Measurements from ENCODE around the gene ATG13.

The ATG13 gene

DNA sequence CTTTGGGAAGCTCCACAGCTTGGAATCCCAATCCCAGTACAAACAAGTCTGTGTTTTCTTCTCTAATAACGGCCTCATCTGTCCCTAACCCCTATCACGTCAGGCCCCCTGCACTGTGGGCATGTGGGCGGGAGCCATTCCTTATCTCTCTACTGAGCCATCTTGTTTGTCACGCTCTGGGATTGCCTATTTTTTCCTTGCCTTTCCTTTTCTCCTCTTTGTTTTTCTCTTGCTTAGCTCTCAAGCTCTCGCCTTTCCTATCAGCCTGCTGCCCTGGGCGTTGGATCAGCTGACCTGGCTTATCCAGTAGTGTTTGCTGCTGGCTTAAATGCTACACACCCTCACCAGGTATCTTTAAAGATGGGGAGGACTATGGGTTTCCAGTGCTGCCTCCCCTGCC lies 47.3 kb downstream of the ATG13 start:
- Histone ChIP-seq H3K27ac (ENCODE audit: low read depth, low read length, poor library complexity, severe bottlenecking) (no peak overlapping the region), H3K9me2 (ENCODE audit: low read depth, low read length) (no peaks in the 10 kb centered on the region), H3K36me3 (ENCODE audit: insufficient read depth, low read length) (peaks cover 79% of the 10 kb centered on the region)

DNA sequence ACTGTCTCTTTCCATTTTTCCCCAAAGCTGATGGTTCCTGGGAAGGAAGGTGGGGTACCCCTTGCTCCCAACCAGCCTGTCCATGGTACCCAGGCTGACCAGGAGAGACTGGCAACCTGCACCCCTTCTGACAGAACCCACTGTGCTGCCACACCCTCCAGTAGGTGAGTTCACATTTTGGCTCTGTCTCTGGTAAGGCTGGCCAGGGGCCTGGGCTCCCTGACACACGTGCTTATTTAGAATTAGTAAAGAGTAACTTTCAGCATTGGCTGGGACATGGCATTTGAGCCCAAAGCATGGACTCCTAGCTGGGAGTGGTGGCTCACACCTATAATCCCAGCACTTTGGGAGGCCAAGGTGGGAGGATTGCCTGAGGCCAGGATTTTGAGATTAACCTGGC lies 48.0 kb downstream of the ATG13 start:
- Histone ChIP-seq H3K27ac (ENCODE audit: low read depth, low read length, poor library complexity, severe bottlenecking) (no peak overlapping the region), H3K36me3 (ENCODE audit: insufficient read depth, low read length) (peaks cover 78% of the 10 kb centered on the region)

More for the DNA sequence above, 47.3 kb downstream of the ATG13 start:
- Histone ChIP-seq H3K4me2 (ENCODE audit: low read length) (no peak overlapping the region), H4K20me1 (ENCODE audit: insufficient read depth, low read length) (no peaks in the 10 kb centered on the region), H3K4me1 (ENCODE audit: insufficient read depth, low read length, severe bottlenecking) (peaks cover 31% of the 10 kb centered on the region), H3K9me3 (ENCODE audit: low read length) (no peaks in the 10 kb centered on the region), H3K27me3 (ENCODE audit: insufficient read depth, low read length) (no peaks in the 10 kb centered on the region), H3F3A (ENCODE audit: insufficient read depth, low read length) (no peaks in the 10 kb centered on the region), H3K79me2 (ENCODE audit: insufficient read depth, low read length) (no peaks in the 10 kb centered on the region), H3K4me3 (ENCODE audit: low read depth, low read length, poor library complexity, severe bottlenecking) (no peak overlapping the region), H3K9ac (ENCODE audit: low read length) (no peak overlapping the region), H2AFZ (ENCODE audit: low read length) (no peak overlapping the region)
- TF ChIP-seq, protein P1, sequence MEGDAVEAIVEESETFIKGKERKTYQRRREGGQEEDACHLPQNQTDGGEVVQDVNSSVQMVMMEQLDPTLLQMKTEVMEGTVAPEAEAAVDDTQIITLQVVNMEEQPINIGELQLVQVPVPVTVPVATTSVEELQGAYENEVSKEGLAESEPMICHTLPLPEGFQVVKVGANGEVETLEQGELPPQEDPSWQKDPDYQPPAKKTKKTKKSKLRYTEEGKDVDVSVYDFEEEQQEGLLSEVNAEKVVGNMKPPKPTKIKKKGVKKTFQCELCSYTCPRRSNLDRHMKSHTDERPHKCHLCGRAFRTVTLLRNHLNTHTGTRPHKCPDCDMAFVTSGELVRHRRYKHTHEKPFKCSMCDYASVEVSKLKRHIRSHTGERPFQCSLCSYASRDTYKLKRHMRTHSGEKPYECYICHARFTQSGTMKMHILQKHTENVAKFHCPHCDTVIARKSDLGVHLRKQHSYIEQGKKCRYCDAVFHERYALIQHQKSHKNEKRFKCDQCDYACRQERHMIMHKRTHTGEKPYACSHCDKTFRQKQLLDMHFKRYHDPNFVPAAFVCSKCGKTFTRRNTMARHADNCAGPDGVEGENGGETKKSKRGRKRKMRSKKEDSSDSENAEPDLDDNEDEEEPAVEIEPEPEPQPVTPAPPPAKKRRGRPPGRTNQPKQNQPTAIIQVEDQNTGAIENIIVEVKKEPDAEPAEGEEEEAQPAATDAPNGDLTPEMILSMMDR (IDR thresholded peaks at IDR 0.05; ENCODE audit: low read length), result no peak
- TF ChIP-seq EZH2 (IDR thresholded peaks at IDR 0.05; ENCODE audit: borderline replicate concordance, low read length), result no peak

DNA sequence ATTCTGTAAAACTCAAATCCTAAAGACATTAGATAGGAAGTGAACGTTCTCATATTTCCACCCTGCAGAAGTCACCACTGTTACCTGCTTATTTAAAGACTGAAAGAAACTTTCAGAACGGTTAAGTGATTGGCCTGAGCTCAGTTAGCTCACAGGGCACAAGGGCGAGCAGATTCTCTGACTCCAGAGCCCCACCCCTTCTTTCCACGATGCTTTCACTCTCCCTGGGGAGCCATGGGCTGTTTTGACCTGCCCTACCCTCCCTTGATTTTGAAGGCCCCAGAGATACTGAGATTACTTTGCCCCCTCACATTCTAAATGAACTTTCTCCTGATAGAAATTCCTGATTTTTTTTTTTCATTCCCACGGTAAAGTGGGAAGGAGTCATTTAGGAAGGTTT lies 49.2 kb downstream of the ATG13 start:
- Histone ChIP-seq H3K4me3 (ENCODE audit: low read depth, low read length, poor library complexity, severe bottlenecking) (no peak overlapping the region), H3K36me3 (ENCODE audit: insufficient read depth, low read length) (peaks cover 84% of the 10 kb centered on the region), H2AFZ (ENCODE audit: low read length) (no peak overlapping the region), H3K9me2 (ENCODE audit: low read depth, low read length) (no peaks in the 10 kb centered on the region), H3K27me3 (ENCODE audit: insufficient read depth, low read length) (no peaks in the 10 kb centered on the region), H3K27ac (ENCODE audit: low read depth, low read length, poor library complexity, severe bottlenecking) (peak overlapping the region; percentile 58), H4K20me1 (ENCODE audit: insufficient read depth, low read length) (no peaks in the 10 kb centered on the region), H3K9me3 (ENCODE audit: low read length) (no peaks in the 10 kb centered on the region), H3K4me2 (ENCODE audit: low read length) (no peak overlapping the region), H3F3A (ENCODE audit: insufficient read depth, low read length) (no peaks in the 10 kb centered on the region), H3K9ac (ENCODE audit: low read length) (0 out of 2 replicates have a peak overlapping the region, but pooled peaks have one; percentile 22), H3K79me2 (ENCODE audit: insufficient read depth, low read length) (no peaks in the 10 kb centered on the region), H3K4me1 (ENCODE audit: insufficient read depth, low read length, severe bottlenecking) (peaks cover 27% of the 10 kb centered on the region)
- TF ChIP-seq, protein P1 (IDR thresholded peaks at IDR 0.05; ENCODE audit: low read length), result no peak
- no peak for TF ChIP-seq EZH2 (IDR thresholded peaks at IDR 0.05; ENCODE audit: borderline replicate concordance, low read length)

More for the DNA sequence above, 48.0 kb downstream of the ATG13 start:
- Histone ChIP-seq H3K27me3 (ENCODE audit: insufficient read depth, low read length) (no peaks in the 10 kb centered on the region), H3K9ac (ENCODE audit: low read length) (no peak overlapping the region), H3K4me3 (ENCODE audit: low read depth, low read length, poor library complexity, severe bottlenecking) (no peak overlapping the region), H3K4me1 (ENCODE audit: insufficient read depth, low read length, severe bottlenecking) (peaks cover 28% of the 10 kb centered on the region), H3F3A (ENCODE audit: insufficient read depth, low read length) (no peaks in the 10 kb centered on the region), H4K20me1 (ENCODE audit: insufficient read depth, low read length) (no peaks in the 10 kb centered on the region), H3K4me2 (ENCODE audit: low read length) (no peak overlapping the region), H3K9me2 (ENCODE audit: low read depth, low read length) (no peaks in the 10 kb centered on the region), H3K79me2 (ENCODE audit: insufficient read depth, low read length) (no peaks in the 10 kb centered on the region), H2AFZ (ENCODE audit: low read length) (no peak overlapping the region), H3K9me3 (ENCODE audit: low read length) (no peaks in the 10 kb centered on the region)
- no peak for TF ChIP-seq EZH2 (IDR thresholded peaks at IDR 0.05; ENCODE audit: borderline replicate concordance, low read length)
- TF ChIP-seq, protein P1 (IDR thresholded peaks at IDR 0.05; ENCODE audit: low read length), result no peak

All from OCI-LY1 (cell line).